ENCODE data around the gene CCDC70.

Gene CCDC70

GRCh38 chr13:51912511-51913225 is 50.9 kb downstream of the CCDC70 start:
- no peak overlapping the region for H3K4me3 ChIP-seq (ENCODE audit: low read length)
- no peak for TF ChIP-seq EZH2phosphoT487 (IDR thresholded peaks at IDR 0.05; ENCODE audit: borderline replicate concordance, low read length)
- no peak for TF ChIP-seq CTCF (IDR thresholded peaks at IDR 0.05; ENCODE audit: low read depth, low read length, poor library complexity, severe bottlenecking)
- no peaks in the 10 kb centered on the region for H3K9me3 ChIP-seq (ENCODE audit: control insufficient read depth, insufficient read depth, low read length)
- H3K36me3 ChIP-seq (ENCODE audit: control insufficient read depth, low read length) = no peaks in the 10 kb centered on the region
- H3F3A ChIP-seq (ENCODE audit: control insufficient read depth, insufficient read depth) = no peaks in the 10 kb centered on the region
- peaks cover 31% of the 10 kb centered on the region for H3K27me3 ChIP-seq (ENCODE audit: control insufficient read depth, low read length)
- H3K4me2 ChIP-seq (ENCODE audit: low read length) = no peak overlapping the region
- H3K79me2 ChIP-seq (ENCODE audit: control insufficient read depth, low read length) = no peaks in the 10 kb centered on the region
- H3K9me2 ChIP-seq (replicated peaks; ENCODE audit: control insufficient read depth, low read length) = no peaks in the 10 kb centered on the region
- no peaks in the 10 kb centered on the region for H4K20me1 ChIP-seq (ENCODE audit: control insufficient read depth, insufficient read depth, low read depth, low read length)
- H3K27ac ChIP-seq (ENCODE audit: low read depth, low read length) = no peak overlapping the region
- H3K4me1 ChIP-seq (ENCODE audit: control insufficient read depth, low read length) = no peaks in the 10 kb centered on the region

- Histone ChIP-seq H3F3A (ENCODE audit: control insufficient read depth, insufficient read depth) (no peaks in the 10 kb centered on the region), H4K20me1 (ENCODE audit: control insufficient read depth, insufficient read depth, low read depth, low read length) (no peaks in the 10 kb centered on the region), H3K9me3 (ENCODE audit: control insufficient read depth, insufficient read depth, low read length) (no peaks in the 10 kb centered on the region), H3K4me1 (ENCODE audit: control insufficient read depth, low read length) (no peaks in the 10 kb centered on the region), H3K36me3 (ENCODE audit: control insufficient read depth, low read length) (no peaks in the 10 kb centered on the region), H3K79me2 (ENCODE audit: control insufficient read depth, low read length) (no peaks in the 10 kb centered on the region), H3K4me2 (ENCODE audit: low read length) (no peak overlapping the region), H3K27me3 (ENCODE audit: control insufficient read depth, low read length) (peaks cover 31% of the 10 kb centered on the region), H3K27ac (ENCODE audit: low read depth, low read length) (no peak overlapping the region), H3K9me2 (replicated peaks; ENCODE audit: control insufficient read depth, low read length) (no peaks in the 10 kb centered on the region), H3K4me3 (ENCODE audit: low read length) (no peak overlapping the region)
- TF ChIP-seq EZH2phosphoT487 (IDR thresholded peaks at IDR 0.05; ENCODE audit: borderline replicate concordance, low read length) (no peak), CTCF (IDR thresholded peaks at IDR 0.05; ENCODE audit: low read depth, low read length, poor library complexity, severe bottlenecking) (no peak)
Measured at GRCh38 chr13:51913421-51914136, 51.8 kb downstream of the CCDC70 start.

- Histone ChIP-seq H3K4me1 (ENCODE audit: control insufficient read depth, low read length) (no peaks in the 10 kb centered on the region), H3F3A (ENCODE audit: control insufficient read depth, insufficient read depth) (no peaks in the 10 kb centered on the region), H3K9me2 (replicated peaks; ENCODE audit: control insufficient read depth, low read length) (no peaks in the 10 kb centered on the region), H3K27ac (ENCODE audit: low read depth, low read length) (no peak overlapping the region), H3K4me2 (ENCODE audit: low read length) (no peak overlapping the region), H3K9me3 (ENCODE audit: control insufficient read depth, insufficient read depth, low read length) (no peaks in the 10 kb centered on the region), H4K20me1 (ENCODE audit: control insufficient read depth, insufficient read depth, low read depth, low read length) (no peaks in the 10 kb centered on the region), H3K36me3 (ENCODE audit: control insufficient read depth, low read length) (no peaks in the 10 kb centered on the region), H3K79me2 (ENCODE audit: control insufficient read depth, low read length) (no peaks in the 10 kb centered on the region), H3K4me3 (ENCODE audit: low read length) (no peak overlapping the region), H3K27me3 (ENCODE audit: control insufficient read depth, low read length) (peaks cover 27% of the 10 kb centered on the region)
- TF ChIP-seq EZH2phosphoT487 (IDR thresholded peaks at IDR 0.05; ENCODE audit: borderline replicate concordance, low read length) (no peak), CTCF (IDR thresholded peaks at IDR 0.05; ENCODE audit: low read depth, low read length, poor library complexity, severe bottlenecking) (no peak)
Measured at GRCh38 chr13:51914137-51914493, 52.3 kb downstream of the CCDC70 start.
